Parathyroid adenoma (tissue), 2 donors: ENCODE data around the gene TMCC3.

Source experiments
- H2AFZ ChIP-seq: fragments of 300-600 bp; sonication (generic); one replicate; pipeline ENCODE4 v1.7.0; 2017; ENCODE audit warnings: antibody characterized with exemption, mild to moderate bottlenecking
- H3K27ac ChIP-seq: fragments of 300-600 bp; sonication (generic); one replicate; pipeline ENCODE4 v1.7.0; 2017
- H3K27me3 ChIP-seq: fragments of 300-600 bp; sonication (generic); one replicate; pipeline ENCODE4 v1.7.0; 2017; ENCODE audit warnings: low read length; ENCODE audit not compliant: control insufficient read depth, insufficient read depth
- H3K36me3 ChIP-seq: fragments of 300-600 bp; sonication (generic); one replicate; pipeline ENCODE4 v1.7.0; 2017; ENCODE audit warnings: low read length; ENCODE audit not compliant: control insufficient read depth, insufficient read depth
- H3K4me1 ChIP-seq: fragments of 300-600 bp; sonication (generic); one replicate; pipeline ENCODE4 v1.7.0; 2017; ENCODE audit warnings: control low read depth
- H3K4me2 ChIP-seq: fragments of 300-600 bp; sonication (generic); one replicate; pipeline ENCODE4 v1.7.0; 2017; ENCODE audit warnings: low read length
- H3K4me3 ChIP-seq: fragments of 300-600 bp; sonication (generic); one replicate; pipeline ENCODE4 v1.7.0; 2017; ENCODE audit warnings: low read depth, low read length
- H3K79me2 ChIP-seq: fragments of 300-600 bp; sonication (generic); one replicate; pipeline ENCODE4 v1.7.0; 2017; ENCODE audit warnings: control low read depth
- H3K9ac ChIP-seq: fragments of 300-600 bp; sonication (generic); one replicate; pipeline ENCODE4 v1.7.0; 2017; ENCODE audit warnings: mild to moderate bottlenecking
- H3K9me3 ChIP-seq: fragments of 300-600 bp; sonication (generic); one replicate; pipeline ENCODE4 v1.7.0; 2017; ENCODE audit warnings: low read length; ENCODE audit not compliant: control insufficient read depth
- TF ChIP-seq, protein P1 (sequence below): fragments of 300-600 bp; sonication (generic); IDR thresholded peaks from one replicate; pipeline ENCODE4 v1.7.0; 2017; ENCODE audit warnings: antibody characterized with exemption, mild to moderate bottlenecking
- donor health status: primary hyperparathyroidism.

Gene TMCC3

DNA sequence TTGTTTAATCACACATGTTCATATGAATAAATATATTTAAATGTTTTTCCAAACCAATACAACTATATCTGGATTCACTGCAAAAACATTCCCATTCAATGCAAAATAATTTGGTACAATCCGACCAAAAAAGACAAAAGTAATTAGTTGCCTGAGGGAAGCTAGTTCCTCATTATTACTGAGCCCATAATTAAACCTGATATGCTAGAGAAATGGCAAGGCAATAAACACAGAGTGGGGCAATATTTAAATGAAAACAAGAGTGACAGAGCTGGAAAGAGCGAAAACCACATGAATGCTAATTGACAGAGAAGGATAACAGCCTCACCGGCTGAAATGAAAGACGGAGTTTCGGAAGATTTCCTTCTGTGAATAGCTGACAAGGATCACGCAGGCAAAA, 82.6 kb downstream of the TMCC3 start:
- Histone ChIP-seq H3K9me3 (no peaks in the 10 kb centered on the region), H3K9ac (no peak overlapping the region), H3K27me3 (no peaks in the 10 kb centered on the region), H3K79me2 (no peaks in the 10 kb centered on the region), H3K4me2 (no peak overlapping the region), H3K27ac (no peak overlapping the region), H3K4me1 (no peaks in the 10 kb centered on the region), H3K36me3 (no peaks in the 10 kb centered on the region), H3K4me3 (no peak overlapping the region), H2AFZ (no peak overlapping the region)
- TF ChIP-seq, protein P1, sequence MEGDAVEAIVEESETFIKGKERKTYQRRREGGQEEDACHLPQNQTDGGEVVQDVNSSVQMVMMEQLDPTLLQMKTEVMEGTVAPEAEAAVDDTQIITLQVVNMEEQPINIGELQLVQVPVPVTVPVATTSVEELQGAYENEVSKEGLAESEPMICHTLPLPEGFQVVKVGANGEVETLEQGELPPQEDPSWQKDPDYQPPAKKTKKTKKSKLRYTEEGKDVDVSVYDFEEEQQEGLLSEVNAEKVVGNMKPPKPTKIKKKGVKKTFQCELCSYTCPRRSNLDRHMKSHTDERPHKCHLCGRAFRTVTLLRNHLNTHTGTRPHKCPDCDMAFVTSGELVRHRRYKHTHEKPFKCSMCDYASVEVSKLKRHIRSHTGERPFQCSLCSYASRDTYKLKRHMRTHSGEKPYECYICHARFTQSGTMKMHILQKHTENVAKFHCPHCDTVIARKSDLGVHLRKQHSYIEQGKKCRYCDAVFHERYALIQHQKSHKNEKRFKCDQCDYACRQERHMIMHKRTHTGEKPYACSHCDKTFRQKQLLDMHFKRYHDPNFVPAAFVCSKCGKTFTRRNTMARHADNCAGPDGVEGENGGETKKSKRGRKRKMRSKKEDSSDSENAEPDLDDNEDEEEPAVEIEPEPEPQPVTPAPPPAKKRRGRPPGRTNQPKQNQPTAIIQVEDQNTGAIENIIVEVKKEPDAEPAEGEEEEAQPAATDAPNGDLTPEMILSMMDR: no peak

DNA sequence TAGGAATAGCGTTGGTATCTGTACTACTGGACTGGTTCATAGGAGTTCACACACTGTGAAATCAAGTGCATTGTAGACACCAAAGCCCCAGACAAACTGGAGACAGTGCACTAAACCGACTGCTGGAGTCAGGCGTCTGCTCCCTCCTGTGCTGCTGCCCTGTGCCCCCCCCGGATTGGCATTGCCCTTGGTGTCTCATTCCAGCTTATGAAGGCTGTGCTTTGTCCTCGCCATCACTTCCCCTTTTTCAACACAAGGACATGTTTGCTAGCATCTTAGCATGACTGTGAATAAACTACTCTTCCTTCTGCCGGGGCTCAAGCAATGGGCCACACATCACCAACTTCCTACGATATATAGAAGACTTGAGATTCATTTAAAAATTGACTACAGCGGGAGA, 84.0 kb downstream of the TMCC3 start:
- TF ChIP-seq, protein P1: no peak
- Histone ChIP-seq H3K4me1 (no peaks in the 10 kb centered on the region), H3K79me2 (no peaks in the 10 kb centered on the region), H3K36me3 (no peaks in the 10 kb centered on the region), H2AFZ (no peak overlapping the region), H3K27ac (no peak overlapping the region), H3K9ac (no peak overlapping the region), H3K4me2 (no peak overlapping the region), H3K27me3 (no peaks in the 10 kb centered on the region), H3K9me3 (no peaks in the 10 kb centered on the region), H3K4me3 (no peak overlapping the region)

DNA sequence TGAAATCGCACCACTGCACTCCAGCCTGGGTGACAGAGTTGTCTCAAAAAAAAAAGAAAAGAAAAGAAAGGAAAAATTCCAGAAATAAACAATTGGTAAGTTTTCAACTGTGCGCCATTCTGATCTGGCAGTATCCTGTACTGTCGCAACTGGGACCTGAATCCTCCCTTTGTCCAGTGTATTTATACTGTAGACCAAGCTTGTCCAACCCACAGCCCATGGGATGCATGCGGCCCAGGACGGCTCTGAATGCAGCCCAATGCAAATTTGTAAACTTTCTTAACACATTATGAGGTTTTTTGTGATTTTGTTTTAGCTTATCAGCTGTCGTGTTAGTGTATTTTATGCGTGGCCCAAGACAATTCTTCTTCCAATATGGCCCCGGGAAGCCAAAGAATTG, 84.7 kb downstream of the TMCC3 start:
- no peak overlapping the region for H2AFZ ChIP-seq
- no peak overlapping the region for H3K4me2 ChIP-seq
- H3K79me2 ChIP-seq: no peaks in the 10 kb centered on the region
- no peaks in the 10 kb centered on the region for H3K9me3 ChIP-seq
- H3K27me3 ChIP-seq: no peaks in the 10 kb centered on the region
- H3K4me1 ChIP-seq: no peaks in the 10 kb centered on the region
- TF ChIP-seq, protein P1: no peak
- no peak overlapping the region for H3K4me3 ChIP-seq
- no peaks in the 10 kb centered on the region for H3K36me3 ChIP-seq
- no peak overlapping the region for H3K9ac ChIP-seq
- no peak overlapping the region for H3K27ac ChIP-seq

DNA sequence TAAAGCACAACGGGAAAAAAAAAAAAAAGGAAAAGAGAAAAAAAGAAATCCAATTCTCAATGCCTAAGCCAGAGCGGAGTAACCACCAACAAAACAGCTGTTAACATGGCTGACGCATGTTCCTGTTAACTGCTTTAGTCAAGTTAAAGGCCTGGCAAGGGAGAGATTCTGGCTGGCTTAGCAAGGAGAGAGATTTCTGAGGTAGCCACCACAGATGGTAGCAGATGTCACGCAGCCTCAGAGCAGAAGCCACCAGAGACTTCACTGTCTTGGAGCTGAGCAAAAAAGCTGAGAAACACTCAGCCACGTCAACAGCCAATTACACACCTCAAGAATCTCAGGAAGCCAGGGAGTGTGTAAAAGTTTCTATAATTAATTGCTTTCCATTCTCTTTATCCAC, 87.1 kb downstream of the TMCC3 start:
- no peaks in the 10 kb centered on the region for H3K4me1 ChIP-seq
- no peaks in the 10 kb centered on the region for H3K9me3 ChIP-seq
- H3K36me3 ChIP-seq: no peaks in the 10 kb centered on the region
- H3K4me3 ChIP-seq: no peak overlapping the region
- no peak overlapping the region for H3K9ac ChIP-seq
- H3K27ac ChIP-seq: no peak overlapping the region
- no peak overlapping the region for H3K4me2 ChIP-seq
- no peak overlapping the region for H2AFZ ChIP-seq
- no peaks in the 10 kb centered on the region for H3K79me2 ChIP-seq
- no peaks in the 10 kb centered on the region for H3K27me3 ChIP-seq
- TF ChIP-seq, protein P1: no peak

DNA sequence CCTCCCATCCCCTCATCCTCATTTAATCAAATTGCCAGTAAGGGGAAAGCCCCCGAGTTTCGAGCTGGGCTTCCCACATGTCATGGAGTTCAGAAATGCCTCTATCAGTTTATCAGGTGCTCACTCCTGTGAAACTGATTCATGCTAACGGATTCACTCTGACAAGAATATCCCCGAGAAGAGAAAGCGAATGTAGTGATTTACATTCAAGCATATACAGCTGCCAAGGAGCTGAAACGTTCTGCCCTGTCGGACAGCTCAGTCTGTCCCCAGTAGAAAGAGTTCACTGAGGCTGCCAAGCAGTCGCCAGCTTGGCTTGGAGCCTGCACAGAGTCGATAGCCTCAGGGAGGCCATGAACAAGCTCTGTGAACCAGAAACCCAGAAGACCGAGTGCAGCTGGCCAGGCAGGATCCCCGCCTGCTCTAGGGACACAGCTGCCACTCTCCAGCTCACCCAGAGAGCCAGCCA, 88.4 kb downstream of the TMCC3 start:
- H3K4me3 ChIP-seq: no peak overlapping the region

More for the DNA sequence above, 88.4 kb downstream of the TMCC3 start:
- H3K27me3 ChIP-seq: no peaks in the 10 kb centered on the region
- H3K27ac ChIP-seq: no peak overlapping the region
- H3K9me3 ChIP-seq: no peaks in the 10 kb centered on the region
- H3K36me3 ChIP-seq: no peaks in the 10 kb centered on the region
- no peaks in the 10 kb centered on the region for H3K4me1 ChIP-seq
- H2AFZ ChIP-seq: peak overlapping the region; percentile 60
- H3K79me2 ChIP-seq: no peaks in the 10 kb centered on the region
- TF ChIP-seq, protein P1: no peak
- H3K4me2 ChIP-seq: no peak overlapping the region
- H3K9ac ChIP-seq: no peak overlapping the region
